CD8-positive, alpha-beta memory T cell (primary cell): ENCODE measurements around the gene RHEB. TPM values are rescaled to one million over a fixed set of nuclear protein-coding genes. Genes with fewer than 3 reads are reported as not detected.

Source experiments
- CTCF ChIA-PET: fragments of 350-600 bp; sonication (Branson Sonifier 250); formaldehyde crosslinking; loops from one replicate; lab custom pipeline; 2021; ENCODE audit warnings: antibody characterized with exemption; lab: Charles Lee
- POLR2A ChIA-PET: fragments of 350-600 bp; sonication (Branson Sonifier 250); formaldehyde crosslinking; loops from one replicate; lab custom pipeline; 2021; ENCODE audit warnings: antibody characterized with exemption; lab: Charles Lee
- DNase-seq, 5 donors: peaks; one replicate each; pipeline versions ENCODE4 v3.0.0 to v3.0.0-alpha.2; 2020 to 2022; ENCODE audit warnings: mixed read lengths in 1 of 5
- H3K27ac ChIP-seq: one replicate; pipeline ENCODE4 v1.7.0; 2013; ENCODE audit warnings: low read depth, mild to moderate bottlenecking, low read length, moderate library complexity
- H3K27me3 ChIP-seq: 2 replicates; pipeline ENCODE4 v1.7.0; 2013; ENCODE audit warnings: low read length, mild to moderate bottlenecking; ENCODE audit not compliant: insufficient read depth, poor library complexity, severe bottlenecking
- H3K36me3 ChIP-seq: 2 replicates; pipeline ENCODE4 v1.7.0; 2013; ENCODE audit warnings: mild to moderate bottlenecking, low read length, moderate library complexity; ENCODE audit not compliant: insufficient read depth
- H3K4me1 ChIP-seq: 2 replicates; pipeline ENCODE4 v1.7.0; 2013; ENCODE audit warnings: mild to moderate bottlenecking, low read length, moderate library complexity; ENCODE audit not compliant: insufficient read depth
- H3K4me3 ChIP-seq: 2 replicates; pipeline ENCODE4 v1.7.0; 2013; ENCODE audit warnings: mild to moderate bottlenecking, low read length
- H3K9me3 ChIP-seq: 2 replicates; pipeline ENCODE4 v1.7.0; 2013; ENCODE audit warnings: mild to moderate bottlenecking, low read length
- H3K27ac Mint-ChIP-seq, 8 donors: one replicate each; pipeline ENCODE4 v1.8.0; 2020 to 2021; ENCODE audit warnings: mixed read lengths in 8 of 8, mild to moderate bottlenecking in 6 of 8, inconsistent platforms in 3 of 8, moderate library complexity in 3 of 8
- H3K27me3 Mint-ChIP-seq, 2 donors: one replicate each; pipeline ENCODE4 v1.8.0; 2020 to 2021; ENCODE audit warnings: mixed read lengths in 2 of 2, mild to moderate bottlenecking in 1 of 2, moderate library complexity in 1 of 2
- H3K36me3 Mint-ChIP-seq, 3 donors: one replicate each; pipeline ENCODE4 v1.8.0; 2020 to 2021; ENCODE audit warnings: mixed read lengths in 3 of 3, inconsistent platforms in 1 of 3, mild to moderate bottlenecking in 1 of 3
- H3K4me1 Mint-ChIP-seq, 3 donors: one replicate each; pipeline ENCODE4 v1.8.0; 2020 to 2021; ENCODE audit warnings: mixed read lengths in 3 of 3, inconsistent platforms in 1 of 3, mild to moderate bottlenecking in 1 of 3
- H3K4me3 Mint-ChIP-seq, 7 donors: one replicate each; pipeline ENCODE4 v1.8.0; 2020 to 2021; ENCODE audit warnings: mixed read lengths in 7 of 7, mild to moderate bottlenecking in 6 of 7, moderate library complexity in 4 of 7, inconsistent platforms in 2 of 7
- H3K9me3 Mint-ChIP-seq, 5 donors: one replicate each; pipeline ENCODE4 v1.8.0; 2020 to 2022; ENCODE audit warnings: mixed read lengths in 5 of 5, mild to moderate bottlenecking in 3 of 5, moderate library complexity in 2 of 5, inconsistent platforms in 1 of 5
- polyA plus RNA-seq: library from polyadenylated mRNA; unstranded; fragments of 300-500 nt; fragmentation: Illumina TruSeq; gene quantifications from one replicate; pipeline ENCODE4 v1.2.3, GENCODE V29; 2021
- total RNA-seq, 2 experiments: library from RNA; stranded (reverse); gene quantifications; one replicate each; pipeline ENCODE4 v1.2.3, GENCODE V29; 2021

Gene RHEB
- total and polyA plus RNA-seq, 3 experiments from 2014 or later: 53.6 to 72.2 (median 54.9) TPM

DNA sequence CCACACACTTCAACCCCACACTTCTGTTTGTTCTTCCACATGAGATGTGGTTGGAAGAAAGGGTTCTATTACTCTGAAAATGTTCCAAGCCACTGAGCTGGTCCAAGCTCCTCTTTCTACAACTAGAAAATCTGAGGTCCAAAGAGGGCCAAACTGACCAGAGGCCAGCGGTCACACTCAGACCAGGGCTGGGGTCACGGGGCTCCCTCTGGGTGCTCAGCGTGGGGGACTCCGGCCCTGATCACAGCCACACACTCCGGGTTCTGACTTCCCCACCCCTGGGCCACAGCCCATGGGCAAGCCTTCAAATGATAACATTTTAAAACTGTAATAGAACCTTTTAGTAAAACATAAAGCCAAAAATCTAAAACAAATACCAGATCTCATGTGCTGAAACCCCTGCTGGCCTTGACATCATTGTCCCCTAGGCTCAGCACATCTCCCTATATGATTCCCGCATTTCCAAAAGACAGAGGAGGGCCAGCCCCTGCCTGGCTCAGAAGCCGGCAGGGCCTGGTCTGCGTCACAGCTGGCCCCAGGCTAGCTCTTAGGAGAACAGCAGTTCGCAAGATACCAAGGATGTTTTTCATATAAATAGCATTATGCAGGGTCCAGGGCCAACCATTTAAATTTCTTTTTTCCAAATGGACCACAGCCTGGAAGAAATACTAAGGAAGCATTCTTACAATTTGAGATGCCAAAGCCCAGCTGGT is 83.1 kb downstream of the RHEB start:
- peaks cover 46% of the 10 kb centered on the region for H3K4me1 ChIP-seq
- no peaks in the 10 kb centered on the region for H3K27me3 ChIP-seq
- H3K4me3 ChIP-seq: no peak overlapping the region
- H3K4me3 Mint-ChIP-seq: peak overlapping the region in 1 of 7 donors; percentile 1
- peaks cover 15 to 48% (median 31%) of the 10 kb centered on the region in 3 donors for H3K4me1 Mint-ChIP-seq
- H3K27me3 Mint-ChIP-seq: peaks cover 0 to 2% of the 10 kb centered on the region in 2 donors
- no peaks in the 10 kb centered on the region for H3K9me3 Mint-ChIP-seq
- ChIA-PET POLR2A (interaction anchor here (1.1 kb wide), 1 partner anchor 12 kb away, joined by 3 read pairs; no protein-coding TSS in a partner anchor), CTCF (interaction anchor here (1.3 to 3.3 kb wide), 3 partner anchors 12 to 70 kb away, joined by 3 to 16 read pairs (median 5); partner anchors contain the start of gene WDR86)
- peak overlapping the region in 4 of 8 donors; percentile 2 to 67 (median 46) for H3K27ac Mint-ChIP-seq
- H3K27ac ChIP-seq: no peak overlapping the region
- H3K36me3 ChIP-seq: no peaks in the 10 kb centered on the region
- no peaks in the 10 kb centered on the region for H3K36me3 Mint-ChIP-seq
- DNase-seq: no peak
- no peaks in the 10 kb centered on the region for H3K9me3 ChIP-seq

DNA sequence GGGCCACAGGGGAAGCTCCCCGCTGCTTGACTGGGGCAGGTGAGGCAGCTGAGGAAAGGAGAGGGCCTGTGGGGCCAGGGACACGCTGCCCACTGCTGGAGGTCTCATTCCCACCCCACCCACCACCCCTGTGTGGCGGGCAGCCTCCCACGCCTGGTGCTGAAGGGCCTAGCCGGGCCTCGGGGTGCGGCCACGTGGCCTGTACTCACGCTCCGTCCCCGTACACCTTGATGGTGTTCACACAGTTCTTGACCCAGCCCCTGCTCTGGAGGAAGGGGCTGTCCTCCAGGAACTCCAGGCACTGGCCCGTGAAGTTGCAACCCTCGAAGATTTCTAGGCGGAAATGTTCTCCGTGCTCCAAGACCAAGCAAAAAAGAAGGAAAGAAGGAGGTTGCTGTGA is 83.7 kb downstream of the RHEB start:
- no peaks in the 10 kb centered on the region for H3K27me3 ChIP-seq
- DNase-seq: no peak
- H3K27ac Mint-ChIP-seq: no peak overlapping the region
- no peak overlapping the region for H3K4me3 ChIP-seq
- CTCF ChIA-PET: interaction anchor here (3.3 kb wide), 1 partner anchor 12 kb away, joined by 16 read pairs; no protein-coding TSS in a partner anchor
- peaks cover 15 to 48% (median 27%) of the 10 kb centered on the region in 3 donors for H3K4me1 Mint-ChIP-seq
- H3K4me1 ChIP-seq: peaks cover 46% of the 10 kb centered on the region
- no peaks in the 10 kb centered on the region for H3K9me3 ChIP-seq
- H3K36me3 Mint-ChIP-seq: no peaks in the 10 kb centered on the region
- POLR2A ChIA-PET: no interaction called here
- no peaks in the 10 kb centered on the region for H3K9me3 Mint-ChIP-seq
- H3K4me3 Mint-ChIP-seq: no peak overlapping the region
- H3K36me3 ChIP-seq: no peaks in the 10 kb centered on the region
- peaks cover 0 to 2% of the 10 kb centered on the region in 2 donors for H3K27me3 Mint-ChIP-seq
- no peak overlapping the region for H3K27ac ChIP-seq

DNA sequence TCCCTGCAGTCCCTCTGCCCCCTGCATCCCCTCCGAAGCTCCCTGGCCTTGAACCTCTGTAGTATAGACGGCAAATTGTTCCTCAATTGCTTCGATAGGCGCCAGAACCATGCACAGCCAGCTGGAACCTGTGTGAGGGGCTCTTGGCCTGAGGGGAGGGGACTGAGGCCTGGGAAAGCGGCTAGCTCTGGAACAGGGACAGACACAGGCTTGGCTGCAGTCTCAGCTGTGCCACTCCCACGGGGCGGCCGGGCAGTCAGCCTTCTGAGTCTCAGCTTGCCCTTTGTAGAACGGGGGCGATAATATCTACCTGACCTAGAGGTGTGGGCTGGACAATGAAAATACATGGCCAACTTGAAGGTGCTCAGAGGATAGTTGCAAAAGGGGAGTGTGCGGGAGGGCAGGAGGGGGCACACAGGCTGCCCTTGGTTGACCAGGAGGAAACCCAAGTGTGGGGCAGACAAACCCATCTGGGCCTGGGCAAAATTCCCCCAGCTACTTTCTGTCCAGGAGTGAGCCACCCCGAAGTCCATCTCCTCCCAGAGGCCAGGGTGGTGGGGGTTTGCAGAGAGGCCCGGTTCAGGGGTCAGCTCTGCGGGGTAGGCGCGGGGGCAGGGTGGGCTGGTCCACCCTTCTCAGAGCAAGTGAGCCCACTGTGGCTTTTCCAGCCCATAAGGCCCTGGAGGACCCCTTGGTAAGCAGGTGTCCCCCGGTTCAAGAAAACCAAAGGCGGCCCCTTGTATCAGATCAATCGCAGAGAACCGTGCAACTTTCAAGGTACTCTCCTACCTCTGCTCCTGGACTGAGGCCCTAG is 84.4 kb downstream of the RHEB start:
- no peaks in the 10 kb centered on the region for H3K27me3 ChIP-seq
- H3K27ac Mint-ChIP-seq: peak overlapping the region in 1 of 8 donors; percentile 41
- no peaks in the 10 kb centered on the region for H3K36me3 Mint-ChIP-seq
- ChIA-PET CTCF (interaction anchor here (3.3 to 3.6 kb wide), 2 partner anchors 13 kb away, joined by 16 to 17 read pairs; no protein-coding TSS in a partner anchor), POLR2A (no interaction called here)
- H3K27ac ChIP-seq: no peak overlapping the region
- H3K36me3 ChIP-seq: no peaks in the 10 kb centered on the region
- H3K4me1 Mint-ChIP-seq: peaks cover 17 to 48% (median 26%) of the 10 kb centered on the region in 3 donors
- H3K27me3 Mint-ChIP-seq: peaks cover 0 to 2% of the 10 kb centered on the region in 2 donors
- no peak overlapping the region for H3K4me3 Mint-ChIP-seq
- no peaks in the 10 kb centered on the region for H3K9me3 Mint-ChIP-seq
- no peak for DNase-seq
- peaks cover 46% of the 10 kb centered on the region for H3K4me1 ChIP-seq
- no peaks in the 10 kb centered on the region for H3K9me3 ChIP-seq
- no peak overlapping the region for H3K4me3 ChIP-seq

DNA sequence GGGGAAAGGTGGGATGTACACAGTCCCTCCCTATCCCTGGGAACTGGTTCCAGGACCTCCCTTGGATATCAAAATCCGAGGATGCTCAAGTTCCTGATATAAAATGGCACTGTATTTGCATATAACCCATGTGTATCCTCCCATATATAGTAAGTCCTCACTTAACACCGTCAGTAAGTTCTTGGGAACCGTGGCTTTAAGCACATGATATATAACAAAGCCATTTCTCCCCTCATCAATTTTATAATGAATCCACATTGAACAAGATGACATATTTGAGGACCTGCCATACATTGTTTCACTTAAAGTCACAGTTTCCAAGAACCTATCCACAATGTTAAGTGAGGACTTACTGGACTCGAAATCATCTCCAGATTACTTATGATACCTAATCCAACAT is 85.1 kb downstream of the RHEB start:
- H3K4me1 ChIP-seq: peaks cover 51% of the 10 kb centered on the region
- POLR2A ChIA-PET: interaction anchor here (1.5 kb wide), 1 partner anchor 14 kb away, joined by 3 read pairs; no protein-coding TSS in a partner anchor
- no peak overlapping the region for H3K4me3 ChIP-seq
- no peaks in the 10 kb centered on the region for H3K27me3 ChIP-seq
- H3K9me3 ChIP-seq: no peaks in the 10 kb centered on the region
- no peak overlapping the region for H3K27ac ChIP-seq
- no peaks in the 10 kb centered on the region for H3K9me3 Mint-ChIP-seq
- H3K4me3 Mint-ChIP-seq: no peak overlapping the region
- CTCF ChIA-PET: interaction anchor here (3.6 kb wide), 1 partner anchor 13 kb away, joined by 17 read pairs; no protein-coding TSS in a partner anchor
- H3K4me1 Mint-ChIP-seq: peaks cover 25 to 50% (median 30%) of the 10 kb centered on the region in 3 donors
- H3K36me3 Mint-ChIP-seq: no peaks in the 10 kb centered on the region
- peaks cover 0 to 2% of the 10 kb centered on the region in 2 donors for H3K27me3 Mint-ChIP-seq
- H3K27ac Mint-ChIP-seq: no peak overlapping the region
- no peak for DNase-seq
- no peaks in the 10 kb centered on the region for H3K36me3 ChIP-seq

DNA sequence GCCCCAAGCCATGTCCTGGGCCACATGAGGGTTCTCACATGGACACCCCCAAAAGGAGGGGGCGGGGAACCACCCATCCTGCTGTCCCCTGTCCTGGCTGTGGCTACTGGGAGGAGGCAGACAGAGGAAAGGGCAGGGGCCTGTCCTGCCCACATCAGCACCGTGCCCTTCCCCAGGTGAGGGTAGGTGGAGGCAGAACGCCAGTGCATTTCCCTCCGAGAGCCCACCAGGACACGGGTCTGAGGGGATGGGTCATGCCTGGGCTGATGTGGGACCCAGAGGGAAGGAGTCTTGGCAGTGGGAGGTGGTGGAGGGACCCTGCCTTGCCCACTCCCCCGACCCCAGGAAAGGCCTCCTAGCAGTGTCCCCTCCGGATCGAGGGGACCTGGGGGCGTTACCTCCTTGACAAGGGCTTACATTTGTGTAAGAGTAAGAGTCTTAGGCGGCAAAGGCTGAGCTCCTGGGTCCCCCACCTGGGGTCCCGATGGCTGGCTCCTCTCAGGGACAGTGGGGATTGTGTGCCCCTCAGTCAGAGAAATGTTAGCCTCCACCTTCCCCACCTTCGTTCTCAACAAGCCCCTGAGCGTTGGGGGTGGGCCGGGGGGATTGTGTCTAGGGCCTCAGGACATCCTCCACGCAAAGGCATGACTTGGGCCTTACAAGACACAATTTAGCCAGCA is 85.8 kb downstream of the RHEB start:
- Mint-ChIP-seq H3K36me3 (no peaks in the 10 kb centered on the region), H3K4me1 (peaks cover 32 to 51% (median 34%) of the 10 kb centered on the region in 3 donors), H3K27ac (peak overlapping the region in 6 of 8 donors; percentile 17 to 96 (median 79)), H3K4me3 (no peak overlapping the region), H3K27me3 (peaks cover 0 to 2% of the 10 kb centered on the region in 2 donors), H3K9me3 (no peaks in the 10 kb centered on the region)
- H3K9me3 ChIP-seq: no peaks in the 10 kb centered on the region
- POLR2A ChIA-PET: interaction anchor here (1.5 kb wide), 1 partner anchor 14 kb away, joined by 3 read pairs; no protein-coding TSS in a partner anchor
- H3K4me3 ChIP-seq: no peak overlapping the region
- H3K27me3 ChIP-seq: no peaks in the 10 kb centered on the region
- DNase-seq: no peak
- no peak overlapping the region for H3K27ac ChIP-seq
- CTCF ChIA-PET: interaction anchor here (1.0 to 3.6 kb wide), 5 partner anchors 8 to 65 kb away, joined by 3 to 17 read pairs (median 6); no protein-coding TSS in a partner anchor
- H3K4me1 ChIP-seq: peaks cover 51% of the 10 kb centered on the region
- no peaks in the 10 kb centered on the region for H3K36me3 ChIP-seq

DNA sequence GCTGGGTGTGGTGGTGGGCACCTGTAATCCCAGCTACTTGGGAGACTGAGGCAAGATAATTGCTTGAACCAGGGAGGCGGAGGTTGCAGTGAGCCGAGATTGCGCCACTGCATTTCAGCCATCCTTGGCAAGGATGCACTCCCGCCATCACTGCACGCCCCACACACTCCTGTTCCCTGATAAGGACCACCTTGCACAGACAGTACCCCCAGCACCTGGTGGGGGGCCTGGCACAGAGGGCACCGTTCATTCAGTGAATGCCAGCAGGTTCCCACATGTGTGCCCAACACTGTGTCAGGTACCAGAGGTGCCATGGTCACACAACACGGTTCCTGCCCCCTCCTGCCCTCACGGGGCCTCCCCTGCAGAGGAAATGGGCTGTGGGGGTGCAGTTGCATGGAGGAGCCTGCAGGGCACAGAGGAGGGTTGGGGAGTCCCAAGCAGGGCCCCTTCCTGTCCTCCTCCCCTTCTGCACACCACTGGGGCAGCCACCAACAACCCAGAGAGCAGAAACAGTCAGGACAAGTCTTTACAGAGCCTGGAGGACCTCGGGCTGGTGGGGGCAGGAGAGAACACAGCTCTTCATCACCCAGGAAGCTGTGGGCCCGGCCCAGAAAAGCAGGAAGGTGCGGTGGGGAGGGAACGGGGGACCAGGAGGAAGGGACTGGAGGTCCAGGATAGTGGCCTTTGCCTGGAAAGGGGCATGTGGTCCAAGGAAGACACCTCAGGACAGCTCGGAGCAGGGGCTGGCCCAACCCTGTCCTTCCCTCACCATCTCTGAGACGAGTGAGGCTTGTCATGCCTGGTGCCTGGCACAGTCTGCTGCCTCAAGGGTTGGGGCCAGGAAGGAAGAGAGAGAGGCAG is 86.8 kb downstream of the RHEB start:
- Mint-ChIP-seq H3K9me3 (no peaks in the 10 kb centered on the region), H3K4me1 (peaks cover 42 to 57% (median 44%) of the 10 kb centered on the region in 3 donors), H3K4me3 (peak overlapping the region in 6 of 7 donors; percentile 32 to 67 (median 41)), H3K36me3 (no peaks in the 10 kb centered on the region), H3K27ac (peak overlapping the region; percentile 67 to 96 (median 82)), H3K27me3 (peaks cover 0 to 2% of the 10 kb centered on the region in 2 donors)
- Histone ChIP-seq H3K4me3 (no peak overlapping the region), H3K27ac (no peak overlapping the region), H3K4me1 (peaks cover 61% of the 10 kb centered on the region), H3K27me3 (no peaks in the 10 kb centered on the region), H3K9me3 (no peaks in the 10 kb centered on the region), H3K36me3 (no peaks in the 10 kb centered on the region)
- POLR2A ChIA-PET: interaction anchor here (1.5 kb wide), 1 partner anchor 15 kb away, joined by 3 read pairs; no protein-coding TSS in a partner anchor
- DNase-seq: peak in 4 of 5 donors; percentile 31 to 69 (median 52)
- CTCF ChIA-PET: interaction anchor here (1.0 to 3.6 kb wide), 5 partner anchors 9 to 64 kb away, joined by 3 to 17 read pairs (median 6); no protein-coding TSS in a partner anchor
